ENCODE measurements around the gene CBLN3. TPM values are rescaled to one million over a fixed set of nuclear protein-coding genes. Genes with fewer than 3 reads are reported as not detected.

CBLN3 gene
- total and polyA plus RNA-seq, 4 donors, result 0.07 to 0.79 (median 0.46) TPM

GRCh38 chr14:24416932-24417619 lies 12.4 kb downstream of the CBLN3 start:
- DNase-seq (ENCODE audit: low spot score), result no peak
- Histone ChIP-seq H3K27ac (ENCODE audit: low read depth in 1 of 2, low read length in 2 of 2) (no peak overlapping the region), H3K4me3 (ENCODE audit: low read depth in 1 of 3, low read length in 3 of 3) (no peak overlapping the region), H3K9me3 (ENCODE audit: control insufficient read depth in 4 of 4, low read length in 3 of 4) (no peaks in the 10 kb centered on the region), H3K27me3 (ENCODE audit: control insufficient read depth in 4 of 4, insufficient read depth in 4 of 4, low read length in 3 of 4) (no peaks in the 10 kb centered on the region), H3K9ac (ENCODE audit: low read depth in 1 of 2, low read length in 2 of 2) (no peak overlapping the region), H3K36me3 (ENCODE audit: control insufficient read depth in 4 of 4, insufficient read depth in 3 of 4, low read depth in 1 of 4, low read length in 3 of 4) (peaks cover 0 to 9% (median 3%) of the 10 kb centered on the region in 4 donors), H3K4me1 (ENCODE audit: control insufficient read depth in 4 of 4, insufficient read depth in 4 of 4, low read length in 3 of 4) (peaks cover 0 to 16% (median 7%) of the 10 kb centered on the region in 4 donors)
- WGBS, result 93% methylated on average over 16 of the region's 16 CpGs
- TF ChIP-seq YY1 (IDR thresholded peaks at IDR 0.05), result no peak
- TF ChIP-seq HNF4A (conservative IDR thresholded peaks at IDR 0.05), result no peak
- TF ChIP-seq, protein P1, sequence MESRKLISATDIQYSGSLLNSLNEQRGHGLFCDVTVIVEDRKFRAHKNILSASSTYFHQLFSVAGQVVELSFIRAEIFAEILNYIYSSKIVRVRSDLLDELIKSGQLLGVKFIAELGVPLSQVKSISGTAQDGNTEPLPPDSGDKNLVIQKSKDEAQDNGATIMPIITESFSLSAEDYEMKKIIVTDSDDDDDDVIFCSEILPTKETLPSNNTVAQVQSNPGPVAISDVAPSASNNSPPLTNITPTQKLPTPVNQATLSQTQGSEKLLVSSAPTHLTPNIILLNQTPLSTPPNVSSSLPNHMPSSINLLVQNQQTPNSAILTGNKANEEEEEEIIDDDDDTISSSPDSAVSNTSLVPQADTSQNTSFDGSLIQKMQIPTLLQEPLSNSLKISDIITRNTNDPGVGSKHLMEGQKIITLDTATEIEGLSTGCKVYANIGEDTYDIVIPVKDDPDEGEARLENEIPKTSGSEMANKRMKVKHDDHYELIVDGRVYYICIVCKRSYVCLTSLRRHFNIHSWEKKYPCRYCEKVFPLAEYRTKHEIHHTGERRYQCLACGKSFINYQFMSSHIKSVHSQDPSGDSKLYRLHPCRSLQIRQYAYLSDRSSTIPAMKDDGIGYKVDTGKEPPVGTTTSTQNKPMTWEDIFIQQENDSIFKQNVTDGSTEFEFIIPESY (IDR thresholded peaks at IDR 0.05), result no peak
- TF ChIP-seq, protein P2, sequence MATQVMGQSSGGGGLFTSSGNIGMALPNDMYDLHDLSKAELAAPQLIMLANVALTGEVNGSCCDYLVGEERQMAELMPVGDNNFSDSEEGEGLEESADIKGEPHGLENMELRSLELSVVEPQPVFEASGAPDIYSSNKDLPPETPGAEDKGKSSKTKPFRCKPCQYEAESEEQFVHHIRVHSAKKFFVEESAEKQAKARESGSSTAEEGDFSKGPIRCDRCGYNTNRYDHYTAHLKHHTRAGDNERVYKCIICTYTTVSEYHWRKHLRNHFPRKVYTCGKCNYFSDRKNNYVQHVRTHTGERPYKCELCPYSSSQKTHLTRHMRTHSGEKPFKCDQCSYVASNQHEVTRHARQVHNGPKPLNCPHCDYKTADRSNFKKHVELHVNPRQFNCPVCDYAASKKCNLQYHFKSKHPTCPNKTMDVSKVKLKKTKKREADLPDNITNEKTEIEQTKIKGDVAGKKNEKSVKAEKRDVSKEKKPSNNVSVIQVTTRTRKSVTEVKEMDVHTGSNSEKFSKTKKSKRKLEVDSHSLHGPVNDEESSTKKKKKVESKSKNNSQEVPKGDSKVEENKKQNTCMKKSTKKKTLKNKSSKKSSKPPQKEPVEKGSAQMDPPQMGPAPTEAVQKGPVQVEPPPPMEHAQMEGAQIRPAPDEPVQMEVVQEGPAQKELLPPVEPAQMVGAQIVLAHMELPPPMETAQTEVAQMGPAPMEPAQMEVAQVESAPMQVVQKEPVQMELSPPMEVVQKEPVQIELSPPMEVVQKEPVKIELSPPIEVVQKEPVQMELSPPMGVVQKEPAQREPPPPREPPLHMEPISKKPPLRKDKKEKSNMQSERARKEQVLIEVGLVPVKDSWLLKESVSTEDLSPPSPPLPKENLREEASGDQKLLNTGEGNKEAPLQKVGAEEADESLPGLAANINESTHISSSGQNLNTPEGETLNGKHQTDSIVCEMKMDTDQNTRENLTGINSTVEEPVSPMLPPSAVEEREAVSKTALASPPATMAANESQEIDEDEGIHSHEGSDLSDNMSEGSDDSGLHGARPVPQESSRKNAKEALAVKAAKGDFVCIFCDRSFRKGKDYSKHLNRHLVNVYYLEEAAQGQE (IDR thresholded peaks at IDR 0.05), result no peak
- TF ChIP-seq SP1 (IDR thresholded peaks at IDR 0.05), result no peak
- TF ChIP-seq, protein P3, sequence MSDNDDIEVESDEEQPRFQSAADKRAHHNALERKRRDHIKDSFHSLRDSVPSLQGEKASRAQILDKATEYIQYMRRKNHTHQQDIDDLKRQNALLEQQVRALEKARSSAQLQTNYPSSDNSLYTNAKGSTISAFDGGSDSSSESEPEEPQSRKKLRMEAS (IDR thresholded peaks at IDR 0.05), result no peak
- no peak for TF ChIP-seq JUND (IDR thresholded peaks at IDR 0.05)
- no peak for TF ChIP-seq TAF1 (conservative IDR thresholded peaks at IDR 0.05)
- TF ChIP-seq RXRA (IDR thresholded peaks at IDR 0.05), result no peak
- TF ChIP-seq FOXA2 (IDR thresholded peaks at IDR 0.05), result no peak
- no peak for TF ChIP-seq RAD21 (IDR thresholded peaks at IDR 0.05)

DNA sequence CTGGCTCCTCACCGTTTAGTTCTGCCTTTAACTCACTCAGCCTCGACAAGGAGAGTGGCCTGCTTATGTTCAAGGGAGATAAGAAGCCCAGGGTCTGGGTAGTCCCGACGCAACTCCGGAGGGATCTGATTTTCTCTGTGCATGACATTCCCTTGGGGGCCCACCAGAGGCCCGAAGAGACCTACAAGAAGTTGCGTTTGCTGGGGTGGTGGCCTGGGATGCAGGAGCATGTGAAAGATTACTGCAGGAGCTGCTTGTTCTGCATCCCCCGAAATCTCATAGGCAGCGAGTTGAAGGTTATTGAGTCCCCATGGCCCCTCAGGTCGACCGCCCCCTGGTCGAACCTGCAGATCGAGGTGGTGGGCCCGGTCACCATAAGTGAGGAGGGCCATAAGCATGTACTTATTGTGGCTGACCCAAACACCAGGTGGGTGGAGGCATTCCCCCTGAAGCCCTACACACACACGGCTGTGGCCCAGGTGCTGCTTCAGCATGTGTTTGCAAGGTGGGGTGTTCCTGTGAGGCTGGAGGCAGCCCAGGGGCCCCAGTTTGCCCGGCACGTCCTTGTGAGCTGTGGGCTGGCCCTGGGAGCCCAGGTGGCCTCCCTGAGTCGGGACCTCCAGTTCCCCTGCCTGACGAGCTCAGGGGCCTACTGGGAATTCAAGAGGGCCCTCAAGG lies 13.1 kb downstream of the CBLN3 start:
- TF ChIP-seq TAF1 (conservative IDR thresholded peaks at IDR 0.05), result no peak
- TF ChIP-seq EGR1 (IDR thresholded peaks at IDR 0.05; ENCODE audit: low read depth in 2 of 2), result no peak
- no peak for TF ChIP-seq FOXA2 (IDR thresholded peaks at IDR 0.05)
- TF ChIP-seq, protein P3 (IDR thresholded peaks at IDR 0.05), result no peak
- TF ChIP-seq, protein P1 (IDR thresholded peaks at IDR 0.05), result no peak
- TF ChIP-seq GABPA (IDR thresholded peaks at IDR 0.05 in 1 of 2, conservative IDR thresholded peaks at IDR 0.05 in 1 of 2), result no peak
- Histone ChIP-seq H3K4me3 (ENCODE audit: low read depth in 1 of 3, low read length in 3 of 3) (no peak overlapping the region), H3K27ac (ENCODE audit: low read depth in 1 of 2, low read length in 2 of 2) (no peak overlapping the region), H3K9me3 (ENCODE audit: control insufficient read depth in 4 of 4, low read length in 3 of 4) (no peaks in the 10 kb centered on the region), H3K27me3 (ENCODE audit: control insufficient read depth in 4 of 4, insufficient read depth in 4 of 4, low read length in 3 of 4) (no peaks in the 10 kb centered on the region), H3K4me1 (ENCODE audit: control insufficient read depth in 4 of 4, insufficient read depth in 4 of 4, low read length in 3 of 4) (peaks cover 0 to 16% (median 7%) of the 10 kb centered on the region in 4 donors), H3K9ac (ENCODE audit: low read depth in 1 of 2, low read length in 2 of 2) (no peak overlapping the region), H3K36me3 (ENCODE audit: control insufficient read depth in 4 of 4, insufficient read depth in 3 of 4, low read depth in 1 of 4, low read length in 3 of 4) (peaks cover 0 to 9% (median 3%) of the 10 kb centered on the region in 4 donors)
- WGBS, result 88% methylated on average over 19 of the region's 19 CpGs
- DNase-seq (ENCODE audit: low spot score), result no peak
